ENCODE results near the gene EIF4E3. TPM values are rescaled to one million over a fixed set of nuclear protein-coding genes. Genes with fewer than 3 reads are reported as not detected.

The EIF4E3 gene
- polyA plus RNA-seq, 3 donors = 35.6 to 111 (median 58.6) TPM

GRCh38 chr3:71702131-71703024, 22.8 kb downstream of the EIF4E3 start:
- no peaks in the 10 kb centered on the region for H3K9me3 ChIP-seq (replicated peaks in 1 of 2; ENCODE audit: control insufficient read depth in 1 of 2, insufficient read depth in 1 of 2, low read length in 2 of 2)
- H4K20me1 ChIP-seq (ENCODE audit: insufficient read depth, low read length) = peaks cover 100% of the 10 kb centered on the region
- Mint-ChIP-seq H3K9me3 (no peaks in the 10 kb centered on the region), H3K27me3 (ENCODE audit: low read depth in 3 of 3) (no peaks in the 10 kb centered on the region), H3K36me3 (peaks cover 67 to 87% of the 10 kb centered on the region in 2 donors), H3K4me3 (no peak overlapping the region), H3K4me1 (peaks cover 46% of the 10 kb centered on the region), H3K27ac (peak overlapping the region in 4 of 7 donors; percentile 11 to 59 (median 28))
- peaks cover 98% of the 10 kb centered on the region for H3K79me2 ChIP-seq (ENCODE audit: insufficient read depth, low read length)
- no peak overlapping the region for H3K9ac ChIP-seq (ENCODE audit: insufficient read depth, low read length, poor library complexity, severe bottlenecking)
- DNase-seq = peak in 2 of 3 donors; percentile 42 to 49
- peaks cover 14 to 82% of the 10 kb centered on the region in 2 donors for H3K36me3 ChIP-seq (replicated peaks in 1 of 2; ENCODE audit: control insufficient read depth in 1 of 2, insufficient read depth in 2 of 2, low read length in 2 of 2)
- H3K27me3 ChIP-seq (ENCODE audit: control insufficient read depth in 2 of 2, insufficient read depth in 2 of 2, low read length in 2 of 2) = no peaks in the 10 kb centered on the region
- H3K4me3 ChIP-seq (replicated peaks in 1 of 3; ENCODE audit: low read depth in 2 of 3, low read length in 3 of 3) = peak overlapping the region in 1 of 3 experiments; percentile 21
- H2AFZ ChIP-seq (ENCODE audit: insufficient read depth, low read depth, low read length, poor library complexity, severe bottlenecking) = no peak overlapping the region
- H3K27ac ChIP-seq (ENCODE audit: low read depth in 1 of 2, low read length in 2 of 2) = peak overlapping the region in 1 of 2 donors; percentile 69
- intact Hi-C loops (cut with micrococcal nuclease) = no loop called here
- no CpG with 5 or more reads among the region's 7 CpGs for WGBS (ENCODE audit: insufficient coverage)
- no peak for TF ChIP-seq CTCF (IDR thresholded peaks at IDR 0.05)
- peak overlapping the region; percentile 7 for H3K4me2 ChIP-seq (replicated peaks; ENCODE audit: extremely low read depth, low read length, poor library complexity, severe bottlenecking)
- H3K4me1 ChIP-seq (ENCODE audit: control insufficient read depth in 1 of 2, insufficient read depth in 2 of 2, low read length in 2 of 2) = peaks cover 13 to 31% of the 10 kb centered on the region in 2 donors

- H2AFZ ChIP-seq (ENCODE audit: insufficient read depth, low read depth, low read length, poor library complexity, severe bottlenecking) = no peak overlapping the region
- peaks cover 100% of the 10 kb centered on the region for H4K20me1 ChIP-seq (ENCODE audit: insufficient read depth, low read length)
- peak overlapping the region in 1 of 2 donors; percentile 18 for H3K27ac ChIP-seq (ENCODE audit: low read depth in 1 of 2, low read length in 2 of 2)
- H3K27ac Mint-ChIP-seq = peak overlapping the region in 4 of 7 donors; percentile 25 to 78 (median 28)
- no peak for TF ChIP-seq CTCF (IDR thresholded peaks at IDR 0.05)
- no peaks in the 10 kb centered on the region for H3K9me3 ChIP-seq (replicated peaks in 1 of 2; ENCODE audit: control insufficient read depth in 1 of 2, insufficient read depth in 1 of 2, low read length in 2 of 2)
- H3K9me3 Mint-ChIP-seq = no peaks in the 10 kb centered on the region
- intact Hi-C loops (cut with micrococcal nuclease) = no loop called here
- peaks cover 46% of the 10 kb centered on the region for H3K4me1 Mint-ChIP-seq
- no peak overlapping the region for H3K4me3 ChIP-seq (replicated peaks in 1 of 3; ENCODE audit: low read depth in 2 of 3, low read length in 3 of 3)
- H3K79me2 ChIP-seq (ENCODE audit: insufficient read depth, low read length) = peaks cover 92% of the 10 kb centered on the region
- peaks cover 13 to 31% of the 10 kb centered on the region in 2 donors for H3K4me1 ChIP-seq (ENCODE audit: control insufficient read depth in 1 of 2, insufficient read depth in 2 of 2, low read length in 2 of 2)
- H3K27me3 Mint-ChIP-seq (ENCODE audit: low read depth in 3 of 3) = no peaks in the 10 kb centered on the region
- no peak overlapping the region for H3K4me2 ChIP-seq (replicated peaks; ENCODE audit: extremely low read depth, low read length, poor library complexity, severe bottlenecking)
- no peaks in the 10 kb centered on the region for H3K27me3 ChIP-seq (ENCODE audit: control insufficient read depth in 2 of 2, insufficient read depth in 2 of 2, low read length in 2 of 2)
- H3K4me3 Mint-ChIP-seq = no peak overlapping the region
- DNase-seq = no peak
- peaks cover 10 to 82% of the 10 kb centered on the region in 2 donors for H3K36me3 ChIP-seq (replicated peaks in 1 of 2; ENCODE audit: control insufficient read depth in 1 of 2, insufficient read depth in 2 of 2, low read length in 2 of 2)
- peaks cover 65 to 88% of the 10 kb centered on the region in 2 donors for H3K36me3 Mint-ChIP-seq
- H3K9ac ChIP-seq (ENCODE audit: insufficient read depth, low read length, poor library complexity, severe bottlenecking) = no peak overlapping the region
- 100% methylated on average over 1 of the region's 3 CpGs for WGBS (ENCODE audit: insufficient coverage)
Measured at GRCh38 chr3:71701251-71701762, 23.9 kb downstream of the EIF4E3 start.
